RKO (cell line): ENCODE data around the gene TPX2.
A peak's percentile ranks its signal among the peaks of the same experiment; 100 is the strongest.

Experiments
- DNase-seq: peaks from one replicate; pipeline ENCODE4 v3.0.0-alpha.2; 2016; ENCODE audit warnings: low spot score

The TPX2 gene

GRCh38 chr20:31831211-31831610 is 92.1 kb downstream of the TPX2 start:
- no peak for DNase-seq

GRCh38 chr20:31831771-31832306 is 92.7 kb downstream of the TPX2 start:
- no peak for DNase-seq

- peak; percentile 51 for DNase-seq
Measured at GRCh38 chr20:31833130-31833930, 94.2 kb downstream of the TPX2 start.

GRCh38 chr20:31833931-31834521 is 94.9 kb downstream of the TPX2 start:
- no peak for DNase-seq

- no peak for DNase-seq
Measured at GRCh38 chr20:31835554-31835953, 96.5 kb downstream of the TPX2 start.

GRCh38 chr20:31835977-31836852 is 97.1 kb downstream of the TPX2 start:
- peak; percentile 87 for DNase-seq

GRCh38 chr20:31836853-31837608 is 97.9 kb downstream of the TPX2 start:
- DNase-seq = no peak

- peak; percentile 30 for DNase-seq
Measured at GRCh38 chr20:31837896-31838397, 98.9 kb downstream of the TPX2 start.

GRCh38 chr20:31838646-31839292 is 99.7 kb downstream of the TPX2 start:
- DNase-seq = no peak

GRCh38 chr20:31839782-31840487 is 100.8 kb downstream of the TPX2 start:
- no peak for DNase-seq

- DNase-seq = no peak
Measured at GRCh38 chr20:31840906-31841816, 102.1 kb downstream of the TPX2 start.

- DNase-seq = no peak
Measured at GRCh38 chr20:31841928-31842327, 102.8 kb downstream of the TPX2 start.

- DNase-seq = no peak
Measured at GRCh38 chr20:31842471-31843157, 103.5 kb downstream of the TPX2 start.

GRCh38 chr20:31843288-31843687 is 104.2 kb downstream of the TPX2 start:
- DNase-seq = no peak

GRCh38 chr20:31843881-31844280 is 104.8 kb downstream of the TPX2 start:
- DNase-seq = no peak

GRCh38 chr20:31844737-31845299 is 105.7 kb downstream of the TPX2 start:
- DNase-seq = no peak

- no peak for DNase-seq
Measured at GRCh38 chr20:31845300-31845863, 106.3 kb downstream of the TPX2 start, which contains the start of gene FOXS1. FOXS1 (minus strand) TSS chr20:31845604; CDS start chr20:31845542, 62 bp downstream.

- no peak for DNase-seq
Measured at GRCh38 chr20:31846793-31847138, 107.7 kb downstream of the TPX2 start.
